ENCODE results near the gene LCNL1. TPM values are rescaled to one million over a fixed set of nuclear protein-coding genes. Genes with fewer than 3 reads are reported as not detected.

Gene LCNL1
- total RNA-seq, 3 donors from 2014 or later, result 0.16 to 0.29 TPM; not detected in 1

DNA sequence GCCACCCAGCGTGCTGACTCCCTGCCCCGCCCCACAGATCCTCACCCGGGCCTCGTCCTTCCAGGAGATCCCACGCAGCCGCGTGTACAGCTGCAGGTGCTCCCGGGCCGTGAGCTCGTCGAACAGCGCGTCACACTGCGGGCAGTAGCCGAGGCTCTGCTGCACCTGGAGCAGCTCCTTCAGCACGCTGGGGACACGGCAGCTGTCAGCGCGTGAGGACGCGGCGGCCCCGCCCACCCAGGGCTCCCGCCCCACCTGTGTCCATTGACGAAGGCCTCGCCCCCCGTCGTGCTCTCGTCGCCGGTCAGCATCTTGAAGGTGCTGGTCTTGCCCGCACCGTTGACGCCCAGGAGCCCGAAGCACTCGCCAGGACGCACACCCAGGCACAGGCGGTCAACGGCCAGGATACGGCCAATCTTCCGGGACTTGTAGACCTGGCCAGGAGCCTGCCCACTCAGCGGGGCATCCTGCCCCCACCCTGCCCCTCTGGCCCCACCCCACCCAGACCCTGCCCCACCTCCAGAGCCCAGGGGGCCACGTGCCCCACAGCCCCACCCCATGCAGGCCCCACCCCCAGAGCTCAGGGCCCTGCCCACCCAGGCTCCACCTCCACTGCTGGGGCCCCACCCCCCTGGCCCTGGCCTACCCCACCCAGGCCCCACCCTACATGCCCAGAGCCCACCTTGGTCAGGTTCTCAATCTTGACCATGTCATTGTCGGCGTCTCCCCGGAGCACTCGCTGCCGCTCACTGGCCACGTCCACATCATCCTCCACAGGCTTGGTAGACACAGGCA, 27.3 kb downstream of the LCNL1 start:
- H3K36me3 ChIP-seq, result no peaks in the 10 kb centered on the region
- H3K4me1 ChIP-seq, result no peaks in the 10 kb centered on the region
- no peak overlapping the region for H3K4me3 ChIP-seq
- DNase-seq (ENCODE audit: low spot score in 2 of 2), result no peak
- no peaks in the 10 kb centered on the region for H3K27me3 ChIP-seq
- H3K9me3 ChIP-seq, result peaks cover 0 to 2% of the 10 kb centered on the region in 2 donors
- intact Hi-C loops (cut with DNase I; ENCODE audit: low total_unique reads), result no loop called here
- TF ChIP-seq, protein P1, sequence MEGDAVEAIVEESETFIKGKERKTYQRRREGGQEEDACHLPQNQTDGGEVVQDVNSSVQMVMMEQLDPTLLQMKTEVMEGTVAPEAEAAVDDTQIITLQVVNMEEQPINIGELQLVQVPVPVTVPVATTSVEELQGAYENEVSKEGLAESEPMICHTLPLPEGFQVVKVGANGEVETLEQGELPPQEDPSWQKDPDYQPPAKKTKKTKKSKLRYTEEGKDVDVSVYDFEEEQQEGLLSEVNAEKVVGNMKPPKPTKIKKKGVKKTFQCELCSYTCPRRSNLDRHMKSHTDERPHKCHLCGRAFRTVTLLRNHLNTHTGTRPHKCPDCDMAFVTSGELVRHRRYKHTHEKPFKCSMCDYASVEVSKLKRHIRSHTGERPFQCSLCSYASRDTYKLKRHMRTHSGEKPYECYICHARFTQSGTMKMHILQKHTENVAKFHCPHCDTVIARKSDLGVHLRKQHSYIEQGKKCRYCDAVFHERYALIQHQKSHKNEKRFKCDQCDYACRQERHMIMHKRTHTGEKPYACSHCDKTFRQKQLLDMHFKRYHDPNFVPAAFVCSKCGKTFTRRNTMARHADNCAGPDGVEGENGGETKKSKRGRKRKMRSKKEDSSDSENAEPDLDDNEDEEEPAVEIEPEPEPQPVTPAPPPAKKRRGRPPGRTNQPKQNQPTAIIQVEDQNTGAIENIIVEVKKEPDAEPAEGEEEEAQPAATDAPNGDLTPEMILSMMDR (IDR thresholded peaks at IDR 0.05), result no peak
- no peak for TF ChIP-seq POLR2AphosphoS5 (IDR thresholded peaks at IDR 0.05)
- TF ChIP-seq POLR2A (IDR thresholded peaks at IDR 0.05), result no peak
- no peak overlapping the region for H3K27ac ChIP-seq

DNA sequence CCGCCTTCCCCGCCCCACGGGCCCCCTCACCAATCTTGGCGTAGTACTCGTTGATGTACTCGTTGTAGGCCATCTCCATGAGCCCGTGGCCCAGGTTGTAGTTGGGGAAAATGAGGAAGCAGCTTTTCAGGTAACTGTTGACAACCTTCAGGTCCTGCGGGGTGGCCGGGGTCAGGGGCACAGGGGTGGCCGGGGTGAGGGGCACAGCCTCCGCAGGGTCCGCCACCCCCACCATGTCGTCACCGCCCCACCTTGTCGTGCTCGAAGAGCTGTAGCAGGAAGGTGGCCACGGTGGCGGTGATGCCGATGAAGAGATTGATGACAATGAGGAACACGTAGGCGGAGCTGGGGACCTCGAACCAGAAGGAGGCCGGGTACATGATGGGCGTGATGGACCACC, 28.4 kb downstream of the LCNL1 start:
- intact Hi-C loops (cut with DNase I; ENCODE audit: low total_unique reads), result no loop called here
- H3K9me3 ChIP-seq, result no peaks in the 10 kb centered on the region
- no peak for TF ChIP-seq POLR2AphosphoS5 (IDR thresholded peaks at IDR 0.05)
- TF ChIP-seq, protein P1 (IDR thresholded peaks at IDR 0.05), result no peak
- TF ChIP-seq POLR2A (IDR thresholded peaks at IDR 0.05), result no peak
- no peaks in the 10 kb centered on the region for H3K4me1 ChIP-seq
- no peak overlapping the region for H3K27ac ChIP-seq
- H3K4me3 ChIP-seq, result no peak overlapping the region
- H3K27me3 ChIP-seq, result no peaks in the 10 kb centered on the region
- no peak for DNase-seq (ENCODE audit: low spot score in 2 of 2)
- H3K36me3 ChIP-seq, result no peaks in the 10 kb centered on the region

DNA sequence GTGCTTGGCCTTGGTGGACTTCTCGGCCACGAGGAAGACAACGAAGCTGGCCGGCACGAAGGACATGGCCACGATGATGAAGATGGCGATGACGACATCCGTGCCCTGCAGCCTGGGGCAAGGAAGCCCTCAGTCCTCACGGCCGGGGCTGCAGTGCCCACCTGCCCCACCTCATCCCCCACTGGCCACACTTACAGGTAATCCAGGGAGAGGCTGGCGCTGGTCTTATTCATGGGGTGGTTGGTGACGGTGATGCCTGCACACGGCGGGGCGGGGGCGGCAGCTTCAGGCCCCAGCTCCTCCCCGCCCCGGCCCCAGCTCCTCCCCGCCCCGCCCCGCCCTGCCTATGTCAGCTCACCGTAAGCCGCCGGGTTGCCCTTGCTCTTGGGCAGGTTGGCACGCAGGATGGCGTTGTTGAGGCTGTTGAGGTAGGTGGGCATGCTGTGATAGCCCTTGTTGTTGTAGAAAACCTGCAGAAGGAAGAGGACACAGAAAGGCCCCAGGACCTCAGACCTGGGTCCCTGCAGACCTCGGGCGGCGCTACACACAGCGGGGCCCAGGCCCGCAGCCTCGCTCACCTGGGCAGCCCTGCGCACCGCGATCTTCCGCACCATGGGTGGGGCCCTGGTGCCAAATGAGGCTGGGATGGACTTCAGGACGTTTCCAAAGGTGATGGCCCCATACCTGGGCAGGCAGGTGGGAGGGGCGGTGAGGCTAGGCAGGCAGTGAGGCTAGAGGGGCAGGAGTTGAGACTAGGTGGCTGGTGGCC, 29.3 kb downstream of the LCNL1 start:
- TF ChIP-seq POLR2AphosphoS5 (IDR thresholded peaks at IDR 0.05), result no peak
- no peaks in the 10 kb centered on the region for H3K27me3 ChIP-seq
- H3K27ac ChIP-seq, result no peak overlapping the region
- intact Hi-C loops (cut with DNase I; ENCODE audit: low total_unique reads), result loop anchor here (1.0 kb wide), 1 partner anchor 25 kb away; no protein-coding TSS in a partner anchor
- no peak overlapping the region for H3K4me3 ChIP-seq
- no peaks in the 10 kb centered on the region for H3K4me1 ChIP-seq
- no peaks in the 10 kb centered on the region for H3K9me3 ChIP-seq
- no peak for DNase-seq (ENCODE audit: low spot score in 2 of 2)
- no peaks in the 10 kb centered on the region for H3K36me3 ChIP-seq

DNA sequence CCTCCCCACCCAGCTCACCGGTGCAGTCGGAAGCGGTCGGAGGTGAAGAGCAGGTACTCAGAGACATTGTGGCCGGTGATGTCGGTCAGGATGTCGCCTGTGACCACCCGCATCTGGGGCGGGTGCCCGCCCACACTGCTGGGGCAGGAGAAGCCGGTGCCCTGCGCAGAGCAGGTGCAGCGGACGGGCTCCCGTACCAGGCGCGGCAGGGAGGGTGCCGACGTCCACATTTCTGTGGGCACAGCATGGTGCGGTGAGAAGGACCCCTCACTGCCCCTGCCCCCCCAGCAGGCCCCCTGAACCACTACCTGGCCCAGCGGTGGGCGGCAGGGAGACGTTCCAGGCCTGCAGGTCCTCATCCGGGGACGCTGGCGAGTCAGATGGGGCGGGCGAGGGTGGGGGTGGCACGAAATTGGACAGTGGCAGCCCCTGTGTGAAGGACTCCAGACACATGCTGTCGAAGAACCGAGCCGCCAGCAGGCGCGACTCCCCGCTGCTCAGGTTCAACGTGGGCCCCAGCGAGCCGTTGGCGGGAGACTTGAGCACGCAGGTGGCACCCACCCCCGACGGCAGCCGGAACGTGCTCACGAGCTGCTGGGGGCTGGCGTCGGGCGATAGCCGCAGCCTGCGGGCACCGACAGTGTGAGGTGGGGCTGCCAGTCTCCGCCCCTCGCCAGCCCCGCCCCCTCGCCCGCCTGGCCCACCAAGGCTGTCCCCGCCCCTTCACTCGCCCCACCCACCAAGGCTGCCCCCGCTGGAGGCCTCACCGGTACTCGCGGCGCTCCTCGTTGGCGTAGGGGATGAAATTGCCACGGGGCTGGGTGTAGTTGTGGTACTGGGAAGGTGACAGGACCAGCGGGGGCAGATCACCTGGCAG, 30.1 kb downstream of the LCNL1 start:
- Histone ChIP-seq H3K27ac (no peak overlapping the region), H3K27me3 (no peaks in the 10 kb centered on the region), H3K4me1 (no peaks in the 10 kb centered on the region), H3K36me3 (no peaks in the 10 kb centered on the region), H3K9me3 (no peaks in the 10 kb centered on the region), H3K4me3 (no peak overlapping the region)
- TF ChIP-seq POLR2A (IDR thresholded peaks at IDR 0.05) (no peak), POLR2AphosphoS5 (IDR thresholded peaks at IDR 0.05) (no peak)
- TF ChIP-seq, protein P1 (IDR thresholded peaks at IDR 0.05), result no peak
- DNase-seq (ENCODE audit: low spot score in 2 of 2), result no peak
- intact Hi-C loops (cut with DNase I; ENCODE audit: low total_unique reads), result loop anchor here (1.0 kb wide), 1 partner anchor 26 kb away; no protein-coding TSS in a partner anchor

DNA sequence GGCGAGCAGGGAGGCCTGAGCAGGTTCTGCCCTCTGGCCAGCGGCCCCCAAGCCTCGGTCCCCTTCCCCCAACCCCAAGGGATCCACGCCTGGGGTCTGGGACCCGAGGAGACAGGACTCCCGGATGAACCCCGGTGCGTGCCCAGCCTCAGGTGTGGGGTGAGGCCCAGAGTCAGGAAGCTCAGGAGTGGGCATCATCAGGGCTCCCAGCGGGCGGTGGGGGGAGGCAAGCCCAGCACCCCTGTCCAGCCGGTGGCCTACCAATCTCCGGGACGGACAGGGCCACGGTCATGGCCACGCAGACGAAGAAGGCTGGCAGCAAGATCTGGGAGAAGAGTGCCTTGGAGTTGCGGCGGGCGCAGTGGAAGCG, 30.8 kb downstream of the LCNL1 start:
- Histone ChIP-seq H3K4me3 (no peak overlapping the region), H3K27ac (no peak overlapping the region), H3K9me3 (no peaks in the 10 kb centered on the region), H3K4me1 (no peaks in the 10 kb centered on the region), H3K36me3 (no peaks in the 10 kb centered on the region), H3K27me3 (no peaks in the 10 kb centered on the region)
- no peak for DNase-seq (ENCODE audit: low spot score in 2 of 2)
- intact Hi-C loops (cut with DNase I; ENCODE audit: low total_unique reads), result no loop called here
- TF ChIP-seq POLR2AphosphoS5 (IDR thresholded peaks at IDR 0.05) (no peak), POLR2A (IDR thresholded peaks at IDR 0.05) (no peak)
- TF ChIP-seq, protein P1 (IDR thresholded peaks at IDR 0.05), result no peak
